Measurements from ENCODE around the gene ERRFI1. TPM values are rescaled to one million over a fixed set of nuclear protein-coding genes. Genes with fewer than 3 reads are reported as not detected.

ERRFI1 gene, protein sequence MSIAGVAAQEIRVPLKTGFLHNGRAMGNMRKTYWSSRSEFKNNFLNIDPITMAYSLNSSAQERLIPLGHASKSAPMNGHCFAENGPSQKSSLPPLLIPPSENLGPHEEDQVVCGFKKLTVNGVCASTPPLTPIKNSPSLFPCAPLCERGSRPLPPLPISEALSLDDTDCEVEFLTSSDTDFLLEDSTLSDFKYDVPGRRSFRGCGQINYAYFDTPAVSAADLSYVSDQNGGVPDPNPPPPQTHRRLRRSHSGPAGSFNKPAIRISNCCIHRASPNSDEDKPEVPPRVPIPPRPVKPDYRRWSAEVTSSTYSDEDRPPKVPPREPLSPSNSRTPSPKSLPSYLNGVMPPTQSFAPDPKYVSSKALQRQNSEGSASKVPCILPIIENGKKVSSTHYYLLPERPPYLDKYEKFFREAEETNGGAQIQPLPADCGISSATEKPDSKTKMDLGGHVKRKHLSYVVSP
- 42.0 and 192 TPM in 2 replicates for total RNA-seq

DNA sequence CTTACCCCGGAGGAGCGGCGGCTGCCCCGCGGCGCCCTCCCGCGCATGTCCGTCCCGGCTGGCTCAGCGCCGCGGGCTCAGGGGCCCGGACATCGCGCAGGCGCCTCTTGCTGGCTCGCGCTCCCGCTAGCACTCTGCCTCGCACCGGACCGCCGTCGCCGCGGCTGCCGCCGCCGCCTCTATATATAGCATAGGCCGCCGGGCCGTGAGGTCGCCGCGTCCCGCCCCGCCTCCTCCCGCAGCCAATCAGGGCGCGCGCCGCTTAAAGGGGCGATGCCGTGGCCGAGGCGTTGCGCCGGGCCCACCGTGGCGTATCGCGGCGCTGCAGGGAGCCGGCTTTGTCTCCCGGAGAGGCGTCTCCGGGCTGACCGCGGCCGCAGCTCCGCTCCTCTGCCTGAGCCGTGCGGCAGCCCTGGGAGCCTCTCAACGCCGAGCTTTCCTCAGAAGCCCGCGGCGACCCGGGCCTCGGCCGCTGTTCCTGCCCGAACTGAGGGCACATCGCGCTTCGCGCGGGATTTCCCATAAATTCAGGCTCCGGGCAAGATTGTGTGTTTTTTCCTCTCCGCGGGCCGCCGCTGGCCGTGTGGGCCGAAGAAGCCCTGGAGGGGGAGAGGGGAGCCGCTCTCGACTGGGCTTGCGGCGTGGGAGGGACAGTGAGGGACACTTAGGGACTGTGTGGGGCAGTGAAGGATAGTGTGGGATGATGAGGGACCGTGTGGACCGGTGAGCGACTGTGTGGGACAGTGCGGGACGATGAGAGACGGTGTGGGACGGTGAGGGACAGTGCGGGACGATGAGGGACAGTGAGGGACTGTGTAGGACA, at the start of gene ERRFI1:
TSS of gene ERRFI1 (minus strand) at position 157 of the 823 bp plus-strand sequence. CDS start 10,690 bp downstream, outside the sequence.

Small RNAs within 50 kb of the gene (small RNA-seq; reads per million reads assigned to genes)
- gene RF00019 (ENCODE audit: low replicate concordance) = not detected

Other genes starting within 250 kb of the ERRFI1 start
- 4.4 and 6.6 TPM in 2 replicates for gene PER3, start 242.0 kb downstream of the ERRFI1 start, total RNA-seq
- 0.14 TPM in 1 of 2 replicates, not detected in the other for gene UTS2, start 173.2 kb downstream of the ERRFI1 start, total RNA-seq
- gene TNFRSF9, start 85.5 kb downstream of the ERRFI1 start, total RNA-seq = under 0.01 and 3.1 TPM in 2 replicates
- 139 and 158 TPM in 2 replicates for gene PARK7, start 64.6 kb downstream of the ERRFI1 start, total RNA-seq